ENCODE measurements around the gene SLC24A3.

SLC24A3 gene

DNA sequence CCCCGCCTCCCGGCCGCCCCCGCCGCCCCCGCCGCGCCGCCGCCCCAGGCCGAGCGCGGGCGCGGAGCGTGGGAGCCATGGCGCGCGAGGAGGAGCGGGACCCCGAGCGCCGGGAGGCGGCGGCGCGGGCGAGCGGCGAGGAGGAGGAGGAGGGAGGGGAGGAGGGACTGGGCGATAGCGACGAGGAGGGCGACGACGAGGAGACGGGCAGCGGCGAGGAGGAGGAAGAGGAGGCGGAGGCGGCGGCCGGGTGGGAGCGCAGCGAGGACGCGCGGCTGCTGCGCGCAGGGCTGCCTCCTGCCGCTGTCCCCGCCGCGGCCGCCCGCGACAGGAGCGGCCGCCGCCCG, at the start of gene SLC24A3:
TSS of gene SLC24A3 (plus strand) at position 174 of the 347 bp plus-strand sequence.
- H3K27ac ChIP-seq (ENCODE audit: low read length), result no peak within 1 kb of the TSS
- no peak within 1 kb of the TSS for H3K9ac ChIP-seq (ENCODE audit: low read length)
- no peak within 1 kb of the TSS for H3K4me3 ChIP-seq (ENCODE audit: low read length)
- TF ChIP-seq EZH2phosphoT487 (IDR thresholded peaks at IDR 0.05; ENCODE audit: low read depth), result no peak
- TF ChIP-seq, protein P1, sequence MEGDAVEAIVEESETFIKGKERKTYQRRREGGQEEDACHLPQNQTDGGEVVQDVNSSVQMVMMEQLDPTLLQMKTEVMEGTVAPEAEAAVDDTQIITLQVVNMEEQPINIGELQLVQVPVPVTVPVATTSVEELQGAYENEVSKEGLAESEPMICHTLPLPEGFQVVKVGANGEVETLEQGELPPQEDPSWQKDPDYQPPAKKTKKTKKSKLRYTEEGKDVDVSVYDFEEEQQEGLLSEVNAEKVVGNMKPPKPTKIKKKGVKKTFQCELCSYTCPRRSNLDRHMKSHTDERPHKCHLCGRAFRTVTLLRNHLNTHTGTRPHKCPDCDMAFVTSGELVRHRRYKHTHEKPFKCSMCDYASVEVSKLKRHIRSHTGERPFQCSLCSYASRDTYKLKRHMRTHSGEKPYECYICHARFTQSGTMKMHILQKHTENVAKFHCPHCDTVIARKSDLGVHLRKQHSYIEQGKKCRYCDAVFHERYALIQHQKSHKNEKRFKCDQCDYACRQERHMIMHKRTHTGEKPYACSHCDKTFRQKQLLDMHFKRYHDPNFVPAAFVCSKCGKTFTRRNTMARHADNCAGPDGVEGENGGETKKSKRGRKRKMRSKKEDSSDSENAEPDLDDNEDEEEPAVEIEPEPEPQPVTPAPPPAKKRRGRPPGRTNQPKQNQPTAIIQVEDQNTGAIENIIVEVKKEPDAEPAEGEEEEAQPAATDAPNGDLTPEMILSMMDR (IDR thresholded peaks at IDR 0.05; ENCODE audit: low read depth, low read length), result no peak
- H3K4me1 ChIP-seq (ENCODE audit: low read length), result peaks cover 15% of the 10 kb centered on the region
- no peak within 1 kb of the TSS for H2AFZ ChIP-seq (ENCODE audit: low read depth, low read length)
- H3K4me2 ChIP-seq (ENCODE audit: low read length), result no peak within 1 kb of the TSS
- no peaks in the 10 kb centered on the region for H4K20me1 ChIP-seq (ENCODE audit: insufficient read depth, low read length)
- no peaks in the 10 kb centered on the region for H3K36me3 ChIP-seq (replicated peaks; ENCODE audit: low read depth, low read length)
- H3K9me3 ChIP-seq (ENCODE audit: insufficient read depth, low read length), result no peaks in the 10 kb centered on the region
- H3K27me3 ChIP-seq (ENCODE audit: low read depth, low read length), result peaks cover 59% of the 10 kb centered on the region
- no peaks in the 10 kb centered on the region for H3K79me2 ChIP-seq (ENCODE audit: low read length)

DNA sequence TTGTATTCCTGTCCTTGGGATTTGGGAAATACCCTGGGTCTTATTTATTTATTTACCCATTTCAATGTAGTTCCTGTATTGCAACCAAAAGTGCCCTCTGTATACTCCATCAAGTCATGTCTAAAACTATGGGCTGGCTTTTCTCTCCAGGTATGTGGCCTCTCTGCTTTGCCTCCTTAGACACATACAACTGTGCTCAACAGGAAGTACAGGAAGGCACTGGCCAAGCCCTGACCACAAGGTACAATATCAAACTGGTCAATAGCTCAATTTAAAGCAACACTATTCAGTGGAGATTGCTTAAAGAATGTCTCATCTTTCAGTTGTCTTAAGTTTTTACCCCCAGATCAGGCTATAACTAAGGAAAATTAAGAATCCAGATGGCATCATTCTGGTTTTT, 42.3 kb upstream of the SLC24A3 start:
- H3K27me3 ChIP-seq (ENCODE audit: low read depth, low read length), result peaks cover 17% of the 10 kb centered on the region; the same call in 1 of the 2 replicates
- no peaks in the 10 kb centered on the region for H3K79me2 ChIP-seq (ENCODE audit: low read length)
- no peaks in the 10 kb centered on the region for H3K9me3 ChIP-seq (ENCODE audit: insufficient read depth, low read length)
- H3K36me3 ChIP-seq (replicated peaks; ENCODE audit: low read depth, low read length), result no peaks in the 10 kb centered on the region
- H2AFZ ChIP-seq (ENCODE audit: low read depth, low read length), result no peak overlapping the region
- no peaks in the 10 kb centered on the region for H4K20me1 ChIP-seq (ENCODE audit: insufficient read depth, low read length)
- H3K4me1 ChIP-seq (ENCODE audit: low read length), result no peaks in the 10 kb centered on the region
- TF ChIP-seq, protein P1 (IDR thresholded peaks at IDR 0.05; ENCODE audit: low read depth, low read length), result no peak
- TF ChIP-seq EZH2phosphoT487 (IDR thresholded peaks at IDR 0.05; ENCODE audit: low read depth), result no peak
- H3K4me3 ChIP-seq (ENCODE audit: low read length), result no peak overlapping the region
- H3K4me2 ChIP-seq (ENCODE audit: low read length), result no peak overlapping the region
- H3K27ac ChIP-seq (ENCODE audit: low read length), result no peak overlapping the region
- no peak overlapping the region for H3K9ac ChIP-seq (ENCODE audit: low read length)

DNA sequence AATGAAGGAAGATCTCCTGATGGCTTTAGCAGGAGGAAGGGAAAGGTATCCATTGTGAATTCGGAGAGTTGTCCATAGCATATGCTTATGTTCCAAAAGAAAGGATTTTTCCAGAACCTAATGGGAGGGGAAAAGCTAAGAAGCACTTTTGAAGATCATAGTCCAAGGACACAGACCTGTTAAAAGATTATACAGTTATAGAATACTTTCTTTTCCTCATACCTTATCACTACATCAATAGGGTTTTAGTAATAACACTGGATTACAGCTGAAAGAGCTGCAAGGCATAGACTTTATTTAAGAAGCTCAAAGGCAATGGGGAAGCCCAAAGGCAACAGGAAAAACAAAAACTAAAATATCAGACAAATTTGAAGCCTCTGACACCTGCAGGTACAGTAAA, 39.8 kb upstream of the SLC24A3 start:
- TF ChIP-seq, protein P1 (IDR thresholded peaks at IDR 0.05; ENCODE audit: low read depth, low read length), result no peak
- TF ChIP-seq EZH2phosphoT487 (IDR thresholded peaks at IDR 0.05; ENCODE audit: low read depth), result no peak
- H3K79me2 ChIP-seq (ENCODE audit: low read length), result no peaks in the 10 kb centered on the region
- no peaks in the 10 kb centered on the region for H3K4me1 ChIP-seq (ENCODE audit: low read length)

DNA sequence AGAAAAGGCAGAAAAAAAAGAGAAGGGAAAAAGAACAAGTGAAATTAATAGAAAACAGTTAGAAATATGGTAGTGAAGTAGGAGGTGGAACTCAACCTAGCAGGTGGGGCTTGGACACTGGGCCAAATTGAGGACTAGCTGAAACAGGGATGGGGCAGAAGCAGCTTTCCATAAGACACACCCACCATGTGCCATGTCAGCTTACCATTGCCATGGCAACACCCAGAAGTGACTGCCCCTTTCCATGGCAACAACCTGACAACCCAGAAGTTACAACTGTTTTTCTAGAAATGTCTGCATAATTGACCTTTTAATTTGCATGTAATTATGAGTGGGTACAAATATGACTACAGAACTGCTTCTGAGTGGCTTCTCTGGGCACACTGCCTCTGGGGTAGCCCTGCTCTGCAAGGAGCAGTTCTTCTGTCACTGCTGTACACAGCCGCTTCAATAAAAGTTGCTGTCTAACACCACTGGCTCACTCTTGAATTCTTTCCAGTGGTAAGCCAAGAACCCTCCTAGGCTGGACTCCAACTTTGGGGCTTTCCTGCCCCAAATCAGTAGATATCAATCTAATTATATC, 35.9 kb upstream of the SLC24A3 start:
- no peak overlapping the region for H3K9ac ChIP-seq (ENCODE audit: low read length)
- TF ChIP-seq EZH2phosphoT487 (IDR thresholded peaks at IDR 0.05; ENCODE audit: low read depth), result no peak
- TF ChIP-seq, protein P1 (IDR thresholded peaks at IDR 0.05; ENCODE audit: low read depth, low read length), result no peak
- no peak overlapping the region for H3K27ac ChIP-seq (ENCODE audit: low read length)
- H3K4me1 ChIP-seq (ENCODE audit: low read length), result no peaks in the 10 kb centered on the region
- H2AFZ ChIP-seq (ENCODE audit: low read depth, low read length), result no peak overlapping the region
- no peaks in the 10 kb centered on the region for H4K20me1 ChIP-seq (ENCODE audit: insufficient read depth, low read length)
- no peaks in the 10 kb centered on the region for H3K36me3 ChIP-seq (replicated peaks; ENCODE audit: low read depth, low read length)
- no peak overlapping the region for H3K4me3 ChIP-seq (ENCODE audit: low read length)
- H3K27me3 ChIP-seq (ENCODE audit: low read depth, low read length), result peaks cover 10% of the 10 kb centered on the region; the same call in 1 of the 2 replicates
- no peaks in the 10 kb centered on the region for H3K9me3 ChIP-seq (ENCODE audit: insufficient read depth, low read length)
- no peaks in the 10 kb centered on the region for H3K79me2 ChIP-seq (ENCODE audit: low read length)
- H3K4me2 ChIP-seq (ENCODE audit: low read length), result no peak overlapping the region

More for the DNA sequence above, 39.8 kb upstream of the SLC24A3 start:
- H3K27ac ChIP-seq (ENCODE audit: low read length), result no peak overlapping the region
- H4K20me1 ChIP-seq (ENCODE audit: insufficient read depth, low read length), result no peaks in the 10 kb centered on the region
- no peak overlapping the region for H3K4me2 ChIP-seq (ENCODE audit: low read length)
- no peak overlapping the region for H2AFZ ChIP-seq (ENCODE audit: low read depth, low read length)
- no peaks in the 10 kb centered on the region for H3K9me3 ChIP-seq (ENCODE audit: insufficient read depth, low read length)
- no peak overlapping the region for H3K4me3 ChIP-seq (ENCODE audit: low read length)
- H3K36me3 ChIP-seq (replicated peaks; ENCODE audit: low read depth, low read length), result no peaks in the 10 kb centered on the region
- H3K9ac ChIP-seq (ENCODE audit: low read length), result no peak overlapping the region
- peaks cover 17% of the 10 kb centered on the region; the same call in 1 of the 2 replicates for H3K27me3 ChIP-seq (ENCODE audit: low read depth, low read length)
